K562 (cell line): ENCODE results near the gene NDFIP2.

Source experiments
- CTCF ChIP-seq, 3 experiments: IDR thresholded peaks in 2 of 3; conservative IDR thresholded peaks in 1 of 3; 2 replicates each; pipeline ENCODE4 v1.5.1; 2011 to 2012; ENCODE audit warnings: low read length in 3 of 3, mild to moderate bottlenecking in 3 of 3, control low read depth in 2 of 3, improper control_type of control experiment in 1 of 3, inconsistent platforms in 1 of 3, low read depth in 1 of 3, mixed read lengths in 1 of 3, moderate library complexity in 1 of 3; ENCODE audit not compliant: insufficient read depth in 2 of 3
- ESRRB ChIP-seq: fragments of 250-450 bp; sonication (Bioruptor Pico); IDR thresholded peaks from 2 replicates; pipeline ENCODE4 v1.5.0; 2020; ENCODE audit warnings: mild to moderate bottlenecking, moderate library complexity, borderline replicate concordance
- EZH2 ChIP-seq: IDR thresholded peaks from 2 replicates; pipeline ENCODE4 v1.6.1; 2012; ENCODE audit warnings: low read depth, mild to moderate bottlenecking, inconsistent platforms, low read length, borderline replicate concordance
- GABPA ChIP-seq: fragments of 200-800 bp; sonication (Bioruptor generic); conservative IDR thresholded peaks from 2 replicates; pipeline ENCODE4 v1.6.1; 2016; ENCODE audit warnings: low read depth, missing genetic modification characterization, missing compliant biosample characterization
- PATZ1 ChIP-seq: fragments of 250-450 bp; sonication (Bioruptor Pico); IDR thresholded peaks from 2 replicates; pipeline ENCODE4 v1.5.0; 2020; ENCODE audit warnings: mild to moderate bottlenecking, borderline replicate concordance
- SRF ChIP-seq, 2 experiments: fragments of 250-450, 450-650 bp in 1 of 2; sonication (Bioruptor Pico) in 1 of 2; sonication (generic) in 1 of 2; formaldehyde crosslinking; IDR thresholded peaks; 2 replicates each; pipeline versions ENCODE4 v1.5.0 to v1.5.1; 2020 to 2022; ENCODE audit warnings: mild to moderate bottlenecking in 1 of 2, missing genetic modification reagents in 1 of 2
- TF ChIP-seq, protein P1 (sequence below): fragments of 450-650 bp; IDR thresholded peaks from 2 replicates; pipeline ENCODE4 v1.6.1; 2016

GRCh38 chr13:79527698-79528097 lies 46.7 kb downstream of the NDFIP2 start:
- TF ChIP-seq, protein P1, sequence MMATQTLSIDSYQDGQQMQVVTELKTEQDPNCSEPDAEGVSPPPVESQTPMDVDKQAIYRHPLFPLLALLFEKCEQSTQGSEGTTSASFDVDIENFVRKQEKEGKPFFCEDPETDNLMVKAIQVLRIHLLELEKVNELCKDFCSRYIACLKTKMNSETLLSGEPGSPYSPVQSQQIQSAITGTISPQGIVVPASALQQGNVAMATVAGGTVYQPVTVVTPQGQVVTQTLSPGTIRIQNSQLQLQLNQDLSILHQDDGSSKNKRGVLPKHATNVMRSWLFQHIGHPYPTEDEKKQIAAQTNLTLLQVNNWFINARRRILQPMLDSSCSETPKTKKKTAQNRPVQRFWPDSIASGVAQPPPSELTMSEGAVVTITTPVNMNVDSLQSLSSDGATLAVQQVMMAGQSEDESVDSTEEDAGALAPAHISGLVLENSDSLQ: no peak
- TF ChIP-seq ESRRB (CRISPR knock-in tag) (no peak), GABPA (tag) (no peak), SRF (CRISPR knock-in tag; IDR thresholded peaks at IDR 0.05) (no peak), CTCF (IDR thresholded peaks at IDR 0.05 in 2 of 3, conservative IDR thresholded peaks at IDR 0.05 in 1 of 3; ENCODE audit: insufficient read depth in 2 of 3, low read depth in 1 of 3, low read length in 3 of 3) (no peak), EZH2 (no peak), PATZ1 (CRISPR knock-in tag) (no peak)
